Superior temporal gyrus (tissue), 1 donor: Measurements from ENCODE around the gene EOLA1.
"Not testable (repeated sequence)": the region's sequence is repeated elsewhere in the genome, so short reads cannot be mapped to it uniquely, and the experiment has no call there.

ENCODE experiments used
- DNase-seq: peaks from one replicate; pipeline ENCODE4 v3.0.0-alpha.2; 2016; ENCODE audit errors: extremely low spot score

The EOLA1 gene

DNA sequence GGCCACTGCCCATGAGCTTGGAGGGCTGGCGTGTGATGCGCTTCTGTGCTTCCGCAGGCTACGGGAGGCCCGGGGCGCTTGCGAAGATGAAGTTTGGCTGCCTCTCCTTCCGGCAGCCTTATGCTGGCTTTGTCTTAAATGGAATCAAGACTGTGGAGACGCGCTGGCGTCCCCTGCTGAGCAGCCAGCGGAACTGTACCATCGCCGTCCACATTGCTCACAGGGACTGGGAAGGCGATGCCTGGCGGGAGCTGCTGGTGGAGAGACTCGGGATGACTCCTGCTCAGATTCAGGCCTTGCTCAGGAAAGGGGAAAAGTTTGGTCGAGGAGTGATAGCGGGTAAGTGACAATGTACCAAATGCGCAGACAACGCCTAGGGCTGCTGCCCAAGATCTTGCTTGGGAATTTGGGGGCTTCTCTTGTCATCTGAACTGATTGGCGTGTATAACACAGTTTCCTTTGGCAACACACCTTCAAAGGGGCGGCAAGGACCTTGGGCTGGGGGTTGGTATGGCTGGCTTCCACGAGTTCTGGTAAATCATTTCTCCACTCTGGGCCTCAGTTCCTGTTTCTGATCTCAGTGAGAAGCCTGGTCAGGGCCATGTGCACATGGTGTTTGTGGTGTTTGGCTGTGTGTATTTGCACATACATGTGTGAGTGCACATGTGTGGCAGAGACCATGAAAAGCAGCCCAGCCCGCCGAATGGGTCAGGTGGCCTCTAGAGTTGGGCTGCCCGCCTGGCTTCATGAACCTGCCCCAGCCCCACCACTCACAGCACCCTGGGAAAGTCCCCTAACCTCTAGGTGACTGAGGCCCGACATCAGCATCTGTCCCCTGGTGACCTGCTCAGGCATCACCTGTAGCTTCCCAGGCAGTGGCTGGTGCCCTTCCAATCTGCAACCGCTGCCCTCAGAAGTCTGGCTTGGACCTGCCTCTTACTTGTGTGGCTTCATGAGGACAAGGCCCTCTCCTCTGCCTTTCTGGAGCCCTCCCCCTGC, 5.0 kb downstream of the EOLA1 start:
- DNase-seq = not testable (repeated sequence)

DNA sequence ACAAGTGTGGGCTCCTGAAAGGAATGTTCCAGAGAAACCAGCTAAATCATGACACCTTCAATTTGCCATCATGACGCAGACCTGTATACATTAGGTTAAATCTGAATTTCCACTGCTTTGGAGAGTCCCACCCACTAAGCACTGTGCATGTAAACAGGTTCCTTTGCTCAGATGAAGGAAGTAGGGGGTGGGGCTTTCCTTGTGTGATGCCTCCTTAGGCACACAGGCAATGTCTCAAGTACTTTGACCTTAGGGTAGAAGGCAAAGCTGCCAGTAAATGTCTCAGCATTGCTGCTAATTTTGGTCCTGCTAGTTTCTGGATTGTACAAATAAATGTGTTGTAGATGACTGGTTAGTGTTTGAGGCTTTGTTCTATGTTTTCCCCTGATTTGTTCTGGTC, 6.2 kb downstream of the EOLA1 start:
- DNase-seq = not testable (repeated sequence)

DNA sequence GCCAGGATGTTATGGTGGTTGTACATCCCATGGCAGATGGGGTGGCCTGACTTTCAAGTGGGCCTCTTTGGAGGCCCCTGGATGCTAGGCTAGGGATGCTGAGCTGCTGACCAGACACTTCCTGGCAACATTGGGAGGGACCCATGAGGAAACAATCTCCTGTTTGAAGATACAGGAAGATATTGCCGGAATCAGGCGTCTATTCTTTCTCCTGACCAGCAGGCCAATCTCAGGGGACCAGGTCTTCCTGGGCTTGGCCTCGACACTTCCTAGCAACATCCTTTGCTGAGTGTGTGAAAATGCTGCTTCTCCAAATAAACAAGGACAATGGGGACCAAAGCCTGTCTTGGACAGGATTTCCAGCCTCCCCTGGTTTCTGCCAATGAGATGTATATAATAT, 7.0 kb downstream of the EOLA1 start:
- DNase-seq = not testable (repeated sequence)

DNA sequence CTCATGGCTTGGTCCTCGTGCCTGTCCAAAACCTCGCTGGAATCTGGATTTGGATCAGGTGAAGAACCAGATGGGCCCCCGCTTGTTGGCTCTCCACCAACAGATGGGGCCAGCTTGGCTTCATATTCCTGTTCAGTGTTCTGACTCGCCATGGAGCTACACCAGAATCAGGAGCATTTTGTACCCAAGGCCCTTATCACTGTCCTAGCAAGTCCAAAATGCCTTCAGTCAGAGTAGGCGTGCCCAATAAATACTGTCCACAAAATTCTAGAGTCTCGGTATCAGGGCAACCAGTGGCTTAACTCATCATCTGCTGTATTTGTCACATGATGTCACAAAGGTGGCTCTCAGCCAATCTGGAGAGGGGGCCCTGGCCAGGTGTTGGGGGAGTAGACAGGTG, 8.9 kb downstream of the EOLA1 start, which contains the start of gene HSFX3:
HSFX3 (minus strand) TSS at position 224 of the 400 bp plus-strand sequence; CDS start at position 152, 72 bp downstream.
- DNase-seq = not testable (repeated sequence)

DNA sequence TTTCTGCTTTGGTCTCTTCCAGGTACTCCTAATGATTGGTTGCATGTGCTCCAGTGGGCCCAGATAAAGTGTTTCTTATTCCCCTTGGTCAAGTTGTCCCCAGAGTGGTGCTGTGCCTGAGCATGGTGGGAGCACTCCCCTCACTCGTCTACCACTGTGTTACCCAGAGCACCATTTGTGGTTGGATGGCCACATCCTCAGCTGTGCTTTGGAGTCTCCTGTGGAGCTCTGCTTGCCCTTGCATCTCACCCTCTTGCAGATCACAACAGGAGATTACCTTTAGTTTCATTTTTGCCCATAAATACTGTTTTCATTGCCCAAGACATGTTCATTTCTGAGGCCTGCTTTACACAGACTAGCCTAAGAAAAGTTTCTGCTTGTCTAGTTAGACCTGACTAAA, 9.6 kb downstream of the EOLA1 start:
- DNase-seq = not testable (repeated sequence)

DNA sequence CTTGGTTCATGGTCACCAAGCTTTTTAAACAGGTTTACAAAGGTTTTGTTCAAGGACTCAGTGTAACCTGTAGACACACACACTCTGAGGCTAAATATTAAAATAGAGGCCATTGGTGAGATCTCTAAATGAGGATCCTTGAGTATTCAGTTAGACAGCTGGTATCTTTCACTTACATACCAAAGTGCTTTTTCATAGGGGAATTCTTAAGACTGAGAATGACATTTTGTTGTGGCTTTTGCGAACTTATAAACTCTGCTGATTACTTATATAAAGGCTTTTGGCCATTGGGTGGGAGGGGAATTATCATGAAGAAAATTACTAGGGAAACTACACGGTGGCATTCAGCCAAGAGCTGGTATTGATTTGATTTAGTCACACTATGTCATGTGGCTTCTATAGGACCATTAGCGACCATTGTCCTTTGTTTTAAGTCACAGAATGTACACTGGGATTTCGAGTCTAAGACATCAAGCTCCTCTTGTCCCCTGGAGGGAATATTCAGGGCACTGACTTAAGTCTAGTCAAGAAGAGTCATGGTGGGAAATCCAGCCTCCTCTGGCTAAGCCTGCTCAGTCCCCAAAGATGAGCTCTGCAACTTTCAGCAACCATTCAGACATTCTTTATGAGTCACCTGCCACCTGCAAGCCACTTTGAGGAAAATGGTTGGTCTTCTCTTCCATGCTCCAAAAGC, 10.6 kb downstream of the EOLA1 start:
- DNase-seq = not testable (repeated sequence)

DNA sequence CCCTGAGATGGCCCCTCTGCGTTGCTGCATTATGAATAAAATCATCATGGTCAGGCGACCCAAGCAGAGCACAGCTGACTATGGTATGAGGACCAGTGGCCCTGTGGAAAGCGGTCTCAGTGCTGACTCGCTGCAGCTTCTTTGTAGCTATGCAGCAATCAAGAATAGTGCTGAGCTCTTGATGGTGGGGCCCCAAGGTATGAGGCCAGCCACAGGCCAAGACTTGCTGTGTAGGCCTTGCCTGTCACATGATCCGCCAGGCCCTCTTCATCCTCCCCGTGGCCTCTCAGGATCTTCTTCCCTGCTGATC, 11.1 kb downstream of the EOLA1 start:
- not testable (repeated sequence) for DNase-seq

DNA sequence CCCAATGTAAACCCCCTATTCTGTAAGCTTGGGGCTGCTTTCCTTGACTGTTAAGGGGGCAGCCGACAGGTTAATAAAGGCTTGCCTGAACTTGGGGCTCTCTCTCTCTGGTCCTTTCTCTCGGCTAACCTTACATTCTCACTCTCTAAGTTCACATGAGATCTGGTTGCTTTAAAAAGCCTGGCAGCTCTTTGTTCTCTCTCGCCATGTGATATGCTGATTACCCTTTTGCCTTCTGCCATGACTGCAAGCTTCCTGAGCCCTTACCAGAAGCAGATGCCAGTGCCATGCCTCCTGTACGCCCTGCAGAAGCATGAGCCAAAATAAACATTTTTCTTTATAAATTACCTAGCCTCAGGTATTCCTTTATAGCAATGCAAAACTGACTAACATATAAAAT, 14.4 kb downstream of the EOLA1 start:
- not testable (repeated sequence) for DNase-seq

DNA sequence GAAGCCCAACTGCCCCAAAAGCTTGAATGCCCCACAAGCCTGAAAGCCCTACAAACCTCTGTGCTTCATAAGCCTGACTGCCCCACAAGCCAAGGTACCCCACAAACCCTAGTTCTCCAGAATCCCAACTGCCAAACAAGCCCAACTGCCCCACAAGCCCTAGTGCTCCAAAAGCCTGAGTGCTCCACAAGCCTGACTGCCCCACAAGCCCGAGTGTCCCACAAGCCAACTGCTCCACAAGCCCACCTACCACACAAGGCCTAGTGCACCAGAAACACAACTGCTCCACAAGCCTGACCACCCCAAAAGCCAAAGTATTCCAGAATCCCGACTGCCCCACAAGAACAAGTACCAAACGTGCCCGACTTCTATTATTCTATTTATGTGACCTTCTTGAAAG, 22.5 kb downstream of the EOLA1 start:
- DNase-seq = no peak

DNA sequence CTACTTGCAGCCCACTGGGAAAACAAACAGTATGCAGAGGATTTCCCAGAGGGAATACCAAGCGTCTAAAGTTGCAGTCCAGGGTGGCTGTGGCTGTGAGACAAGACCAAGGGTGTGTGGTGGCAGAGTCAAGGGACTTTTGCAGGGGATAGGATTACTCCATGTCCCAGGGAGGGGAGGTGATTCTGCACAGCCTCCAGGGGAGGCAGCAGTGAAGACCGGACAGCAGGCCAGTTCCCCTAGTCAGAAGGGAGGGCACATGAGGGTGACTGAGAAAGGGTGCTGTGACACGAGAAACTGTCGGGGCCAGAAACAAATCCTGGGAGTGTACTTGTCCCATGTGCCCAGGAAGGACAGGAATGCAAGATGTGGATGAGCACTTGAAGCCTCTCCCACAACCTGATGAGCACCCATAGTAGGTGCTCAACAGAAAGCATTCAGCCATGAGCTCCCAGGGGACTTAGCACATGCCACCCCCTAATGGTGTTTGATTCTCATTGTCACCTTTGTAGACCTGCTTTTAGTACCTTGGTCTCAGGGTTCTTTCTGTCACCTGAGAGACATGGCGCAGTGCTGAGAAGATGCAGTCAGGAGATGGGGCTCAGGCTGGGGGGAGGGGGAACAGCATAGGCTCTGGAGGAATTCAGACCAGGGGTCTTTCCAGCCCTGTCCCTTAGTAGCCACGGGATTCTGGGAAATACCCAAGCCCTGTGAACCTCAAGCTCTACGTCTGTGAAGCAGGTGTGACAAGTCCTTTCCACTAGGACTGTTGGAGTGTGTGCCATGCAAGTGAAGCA, 27.0 kb downstream of the EOLA1 start:
- no peak for DNase-seq

DNA sequence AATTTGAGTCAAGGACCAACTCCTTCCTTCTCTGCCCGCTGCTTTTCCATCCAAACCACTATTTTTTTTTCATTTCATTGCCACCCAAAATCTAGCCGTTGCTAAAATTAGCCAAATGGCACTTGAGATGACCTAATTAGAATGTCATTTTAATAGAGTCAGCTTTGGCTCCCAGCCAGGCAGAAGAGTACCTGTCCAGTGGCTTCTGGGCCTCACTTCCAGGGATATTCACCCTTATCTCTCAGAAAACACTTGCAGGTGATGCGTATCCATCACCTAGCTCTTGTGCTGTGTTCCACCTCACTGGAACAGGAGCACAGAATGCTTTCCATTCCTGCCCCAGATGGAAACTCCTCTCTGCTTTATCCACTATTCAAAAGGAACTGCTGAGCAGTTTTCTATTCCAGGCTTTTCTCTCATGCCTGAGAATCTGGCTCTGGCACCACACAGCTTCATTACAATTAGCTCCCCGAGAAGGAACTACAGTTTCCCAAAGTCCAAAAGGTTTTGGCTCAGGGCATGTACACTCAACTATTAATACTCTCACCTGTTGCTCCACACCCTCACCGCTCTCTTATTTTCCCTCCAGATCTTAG, 28.0 kb downstream of the EOLA1 start:
- DNase-seq = no peak

DNA sequence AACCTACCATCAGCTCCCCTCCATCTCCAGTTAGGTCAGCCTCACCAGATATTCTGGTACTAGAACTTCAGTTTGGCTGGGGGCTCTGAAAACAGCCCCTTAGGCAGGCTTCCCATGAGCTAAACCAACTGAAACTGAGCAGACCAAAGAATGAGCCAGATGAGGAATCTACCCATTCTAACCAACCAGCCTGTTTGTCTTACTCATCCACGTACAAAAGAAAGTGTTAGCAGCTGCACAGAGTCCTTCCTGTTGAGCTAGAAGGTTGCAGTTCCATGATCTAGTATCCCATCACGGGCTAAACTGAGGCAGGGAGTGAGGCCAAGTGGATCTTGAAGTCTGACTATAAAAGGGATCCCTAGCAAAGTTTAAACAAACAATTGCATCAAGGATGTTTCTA, 29.0 kb downstream of the EOLA1 start:
- no peak for DNase-seq

DNA sequence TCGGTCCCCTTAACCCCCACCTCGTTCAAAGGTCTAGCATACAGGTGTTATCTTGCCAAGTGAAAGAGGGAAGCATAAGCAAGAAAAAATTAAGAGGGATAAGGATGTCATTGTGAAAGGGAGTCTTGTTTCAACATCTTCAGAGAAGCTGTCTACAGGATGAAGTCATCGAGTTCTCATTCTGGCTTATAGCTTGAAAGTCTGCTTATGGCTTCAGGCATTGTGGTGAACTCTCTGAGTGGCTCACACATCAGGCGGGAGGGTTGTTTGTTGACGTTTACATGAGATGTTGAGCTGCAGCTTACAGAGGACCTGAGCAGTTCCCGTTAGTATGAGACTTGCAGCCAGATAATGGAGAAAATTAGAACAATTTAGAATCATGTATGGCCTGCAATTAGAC, 29.9 kb downstream of the EOLA1 start:
- DNase-seq = no peak

DNA sequence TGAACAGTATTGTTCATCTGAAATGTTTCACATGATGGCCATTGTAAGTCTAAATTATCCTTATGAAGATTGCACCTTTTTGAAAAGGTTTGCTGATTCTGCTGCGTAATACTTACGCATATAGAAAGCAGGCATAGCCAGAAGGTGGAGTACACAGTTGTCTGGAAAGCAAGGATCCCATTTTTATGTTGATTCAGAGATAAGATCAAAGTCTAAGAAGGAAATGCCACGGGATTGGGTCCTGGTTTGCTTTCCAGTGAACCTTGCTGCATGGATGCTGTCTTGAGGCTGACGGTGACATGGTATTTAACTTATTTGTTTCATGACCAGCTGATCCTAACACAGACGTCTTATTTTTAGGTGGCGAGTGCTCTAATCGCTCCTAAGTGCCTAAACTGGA, 31.0 kb downstream of the EOLA1 start:
- no peak for DNase-seq

DNA sequence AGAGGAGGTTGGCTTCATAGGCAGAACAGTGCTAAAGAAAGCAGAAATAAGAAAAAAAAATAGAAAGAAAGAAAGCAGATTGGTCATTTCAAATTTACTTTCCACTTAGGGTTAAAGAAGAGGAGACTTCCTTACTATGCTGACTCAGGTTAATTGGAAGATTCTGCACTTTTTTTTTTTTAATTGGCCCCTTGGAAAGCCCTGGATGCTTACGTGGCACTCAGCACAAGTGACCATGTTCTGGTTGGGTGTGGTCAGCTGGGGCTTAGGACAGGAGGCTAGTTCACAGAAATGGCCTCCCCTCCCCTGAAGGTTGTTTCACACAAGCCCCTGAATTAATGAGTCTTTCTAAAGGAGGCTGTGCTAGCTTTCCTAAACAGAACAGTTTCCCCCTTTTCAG, 31.9 kb downstream of the EOLA1 start:
- no peak for DNase-seq

DNA sequence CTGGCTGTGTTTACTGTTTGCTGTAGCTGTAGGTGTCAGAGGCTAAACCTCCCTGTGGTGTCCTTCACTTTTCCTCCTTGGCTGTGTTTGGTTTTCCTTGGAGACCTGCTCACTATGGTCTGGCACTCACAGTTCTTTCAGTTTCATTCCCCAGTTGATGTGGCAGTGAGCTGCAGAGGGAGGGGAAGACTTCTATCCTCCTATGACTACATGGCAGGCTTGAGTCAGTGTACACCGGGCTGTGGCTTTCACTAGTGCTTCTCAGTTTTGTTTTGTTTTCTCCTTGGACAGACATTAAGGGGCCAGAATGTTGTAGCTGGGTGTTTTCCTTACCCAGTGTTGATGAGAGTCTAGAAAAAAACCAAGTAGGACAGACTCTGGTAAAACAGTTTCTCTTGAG, 32.6 kb downstream of the EOLA1 start:
- DNase-seq = not testable (repeated sequence)

DNA sequence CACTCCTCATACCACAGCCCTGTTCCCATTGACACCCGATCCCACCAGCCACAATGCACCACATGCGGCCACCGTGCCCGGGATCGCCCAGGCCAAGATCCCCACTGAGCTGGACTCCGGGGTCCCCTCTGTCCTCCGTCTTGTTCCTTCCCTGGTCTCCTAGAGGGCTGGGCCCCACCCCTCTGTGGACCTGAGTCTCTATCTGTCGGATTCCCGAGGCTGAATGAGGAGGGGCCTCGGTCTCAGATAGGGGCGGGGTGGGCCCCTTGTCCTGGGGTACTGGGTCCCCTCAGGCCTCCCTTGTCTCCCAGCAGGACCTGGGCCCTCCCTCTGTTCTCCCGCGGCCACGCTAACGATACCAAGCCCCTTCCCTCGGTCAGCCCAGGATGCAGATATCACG, 44.8 kb downstream of the EOLA1 start:
- DNase-seq = not testable (repeated sequence)

DNA sequence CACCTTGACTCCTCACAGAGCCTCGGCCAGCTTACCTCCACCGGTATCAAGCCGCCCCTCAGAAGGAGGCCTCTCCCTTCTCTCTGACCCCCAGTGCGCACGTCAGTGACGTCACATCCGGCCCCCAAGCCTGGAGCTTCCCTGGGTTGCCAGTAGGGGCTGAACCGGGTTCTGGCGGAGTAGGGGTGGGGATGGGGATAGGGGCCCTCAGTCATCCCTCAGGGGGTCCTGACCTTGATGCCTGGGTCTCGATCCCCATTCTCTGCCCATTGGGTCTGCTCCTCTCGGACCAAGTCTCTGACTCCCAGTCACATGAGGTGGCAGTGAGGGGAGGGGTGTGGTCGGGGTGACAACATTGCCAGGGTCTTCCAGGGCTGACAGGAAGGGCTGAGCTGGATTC, 46.5 kb downstream of the EOLA1 start, which contains the start of gene MAGEA9B:
MAGEA9B (minus strand) TSS at position 101 of the 400 bp plus-strand sequence. CDS start 4,280 bp downstream, outside the sequence.
- DNase-seq = not testable (repeated sequence)

DNA sequence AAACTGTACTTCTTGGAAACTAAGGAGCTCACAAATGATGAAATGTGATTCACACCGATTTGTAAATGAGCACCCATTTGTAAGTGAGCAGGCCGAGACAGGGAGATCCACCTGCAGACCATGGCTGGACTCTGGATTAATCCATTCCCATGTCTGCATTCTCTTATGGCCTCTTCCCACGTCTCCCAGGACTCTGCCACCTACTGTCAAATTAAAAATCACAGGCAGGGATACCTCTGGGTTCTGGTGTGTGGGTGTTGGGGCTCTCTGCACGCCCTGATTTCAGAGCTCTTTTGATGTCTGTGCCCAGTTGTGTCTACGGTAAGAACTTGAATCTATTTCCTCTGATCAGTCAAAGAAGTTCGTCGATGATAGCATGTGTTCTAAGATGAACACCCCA, 50.2 kb downstream of the EOLA1 start:
- not testable (repeated sequence) for DNase-seq

DNA sequence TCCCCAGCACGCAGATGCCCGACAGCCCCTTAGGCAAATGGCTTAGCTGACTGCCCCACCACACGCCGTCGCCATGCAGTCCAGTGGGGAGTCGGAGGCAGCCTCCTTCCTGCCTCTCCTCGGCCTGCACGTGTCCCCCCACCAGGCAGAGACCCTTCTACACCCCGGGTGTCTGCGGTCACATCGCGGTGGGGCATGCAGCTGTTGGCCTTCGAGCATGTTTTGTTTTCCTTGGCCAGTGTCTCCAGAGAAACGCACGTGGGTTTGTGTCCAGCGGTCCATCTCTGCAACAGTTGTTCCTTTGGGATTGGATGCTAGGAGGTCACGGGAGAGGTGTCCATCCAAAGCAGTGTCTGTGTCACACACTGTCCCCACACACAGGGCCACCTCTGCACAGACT, 54.4 kb downstream of the EOLA1 start, which contains the start of gene HSFX2:
HSFX2 (minus strand) TSS at position 101 of the 400 bp plus-strand sequence. CDS start 614 bp downstream, outside the sequence.
- DNase-seq = not testable (repeated sequence)

DNA sequence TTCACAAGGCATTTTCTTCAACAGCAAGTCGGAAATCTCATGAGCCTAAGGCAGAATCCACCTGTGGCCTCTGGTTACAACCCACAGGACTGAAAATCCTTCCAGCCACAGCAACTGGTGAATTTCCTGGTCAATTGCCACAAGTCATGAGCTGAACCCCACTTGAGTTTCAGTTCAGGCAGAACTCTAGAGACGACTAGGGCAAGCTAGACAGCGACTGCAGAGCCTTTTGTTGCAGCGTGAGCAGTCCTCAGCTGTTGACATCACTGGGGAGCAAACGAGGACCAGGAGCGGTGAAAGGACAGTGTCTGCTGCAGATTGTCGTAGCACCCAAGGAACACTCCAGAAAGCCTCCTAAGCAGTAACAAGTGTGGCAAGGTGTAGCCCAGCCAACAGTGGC, 55.1 kb downstream of the EOLA1 start:
- DNase-seq = not testable (repeated sequence)
